Tibial nerve (tissue), 3 donors: ENCODE results near the gene TMEM17.

ENCODE experiments used
- CTCF ChIP-seq, 5 experiments: fragments of 200-600 bp in 3 of 5; fragments of 450-650 bp in 2 of 5; sonication (generic) in 3 of 5; IDR thresholded peaks; one replicate each; pipeline ENCODE4 v1.5.1; 2016 to 2019; ENCODE audit warnings: antibody characterized with exemption in 5 of 5, mild to moderate bottlenecking in 3 of 5, moderate library complexity in 2 of 5
- POLR2A ChIP-seq, 2 donors: fragments of 450-650 bp; IDR thresholded peaks; one replicate each; pipeline ENCODE4 v1.6.1; 2017; ENCODE audit warnings: antibody characterized with exemption in 2 of 2, mild to moderate bottlenecking in 2 of 2, moderate library complexity in 2 of 2

- TF ChIP-seq CTCF (IDR thresholded peaks at IDR 0.05) (no peak), POLR2A (IDR thresholded peaks at IDR 0.05) (peak in 1 of 2 donors; percentile 11)
Measured at GRCh38 chr2:62455957-62456692, 49.9 kb downstream of the TMEM17 start.
